RWPE2 (cell line): Measurements from ENCODE around the gene DNAJC6.

Source experiments
- ATAC-seq: fragments of 200-7000 bp; cut with Tn5 transposase; 3 replicates; pipeline ENCODE4 v1.9.1; 2021; ENCODE audit warnings: low read depth
- DNase-seq: peaks from one replicate; pipeline ENCODE4 v3.0.0-alpha.2; 2020; ENCODE audit warnings: low spot score
- H3K27ac ChIP-seq: fragments of 450-650 bp; 2 replicates; pipeline ENCODE4 v1.5.1; 2017; ENCODE audit warnings: mild to moderate bottlenecking; ENCODE audit not compliant: poor library complexity, severe bottlenecking
- H3K27me3 ChIP-seq: fragments of 250-450 bp; sonication (Bioruptor Pico); 2 replicates; pipeline ENCODE4 v1.5.1; 2021; ENCODE audit warnings: mild to moderate bottlenecking, moderate library complexity; ENCODE audit not compliant: insufficient read depth, poor library complexity, severe bottlenecking
- H3K36me3 ChIP-seq: fragments of 250-450 bp; sonication (Bioruptor Pico); 2 replicates; pipeline ENCODE4 v1.5.1; 2020; ENCODE audit warnings: low read depth, mild to moderate bottlenecking, moderate library complexity
- H3K4me1 ChIP-seq: fragments of 250-450 bp; sonication (Bioruptor Pico); 2 replicates; pipeline ENCODE4 v1.5.1; 2021; ENCODE audit warnings: mild to moderate bottlenecking, moderate library complexity; ENCODE audit not compliant: insufficient read depth, poor library complexity, severe bottlenecking
- H3K4me3 ChIP-seq: fragments of 250-450 bp; sonication (Bioruptor Pico); 2 replicates; pipeline ENCODE4 v1.5.1; 2021; ENCODE audit warnings: mild to moderate bottlenecking, moderate library complexity; ENCODE audit not compliant: severe bottlenecking
- H3K9me3 ChIP-seq: fragments of 250-450 bp; sonication (Bioruptor Pico); 2 replicates; pipeline ENCODE4 v1.5.1; 2021; ENCODE audit warnings: mild to moderate bottlenecking, moderate library complexity; ENCODE audit not compliant: severe bottlenecking
- TF ChIP-seq, protein P1 (sequence below): fragments of 450-650 bp; IDR thresholded peaks from one replicate; pipeline ENCODE4 v1.5.1; 2017; ENCODE audit warnings: mild to moderate bottlenecking, moderate library complexity; ENCODE audit not compliant: poor library complexity, severe bottlenecking

The DNAJC6 gene

DNA sequence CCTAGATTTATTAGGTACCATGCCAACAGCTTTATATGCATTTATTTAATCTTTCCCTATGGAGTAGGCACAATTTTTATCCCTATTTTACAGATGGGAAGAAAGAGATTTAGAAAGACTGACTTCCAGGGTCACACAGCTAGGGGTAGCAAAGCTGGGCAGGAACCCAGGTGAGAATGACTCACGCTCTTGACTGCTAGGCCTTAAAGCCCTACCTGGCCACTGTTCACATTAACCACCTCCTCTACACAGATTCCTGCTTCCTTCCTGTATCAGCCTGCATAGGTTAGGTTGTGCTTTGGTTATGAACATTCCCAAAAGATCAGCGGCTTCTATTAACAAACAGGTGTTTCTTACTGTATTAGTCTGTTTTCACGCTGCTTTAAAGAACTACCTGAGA, 53.2 kb downstream of the DNAJC6 start:
- H3K9me3 ChIP-seq = no peaks in the 10 kb centered on the region
- H3K4me3 ChIP-seq = no peak overlapping the region
- H3K27me3 ChIP-seq = no peaks in the 10 kb centered on the region
- DNase-seq = no peak
- H3K27ac ChIP-seq = no peak overlapping the region
- no peaks in the 10 kb centered on the region for H3K4me1 ChIP-seq
- H3K36me3 ChIP-seq = no peaks in the 10 kb centered on the region
- TF ChIP-seq, protein P1, sequence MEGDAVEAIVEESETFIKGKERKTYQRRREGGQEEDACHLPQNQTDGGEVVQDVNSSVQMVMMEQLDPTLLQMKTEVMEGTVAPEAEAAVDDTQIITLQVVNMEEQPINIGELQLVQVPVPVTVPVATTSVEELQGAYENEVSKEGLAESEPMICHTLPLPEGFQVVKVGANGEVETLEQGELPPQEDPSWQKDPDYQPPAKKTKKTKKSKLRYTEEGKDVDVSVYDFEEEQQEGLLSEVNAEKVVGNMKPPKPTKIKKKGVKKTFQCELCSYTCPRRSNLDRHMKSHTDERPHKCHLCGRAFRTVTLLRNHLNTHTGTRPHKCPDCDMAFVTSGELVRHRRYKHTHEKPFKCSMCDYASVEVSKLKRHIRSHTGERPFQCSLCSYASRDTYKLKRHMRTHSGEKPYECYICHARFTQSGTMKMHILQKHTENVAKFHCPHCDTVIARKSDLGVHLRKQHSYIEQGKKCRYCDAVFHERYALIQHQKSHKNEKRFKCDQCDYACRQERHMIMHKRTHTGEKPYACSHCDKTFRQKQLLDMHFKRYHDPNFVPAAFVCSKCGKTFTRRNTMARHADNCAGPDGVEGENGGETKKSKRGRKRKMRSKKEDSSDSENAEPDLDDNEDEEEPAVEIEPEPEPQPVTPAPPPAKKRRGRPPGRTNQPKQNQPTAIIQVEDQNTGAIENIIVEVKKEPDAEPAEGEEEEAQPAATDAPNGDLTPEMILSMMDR = no peak
- peak; percentile 80 for ATAC-seq

DNA sequence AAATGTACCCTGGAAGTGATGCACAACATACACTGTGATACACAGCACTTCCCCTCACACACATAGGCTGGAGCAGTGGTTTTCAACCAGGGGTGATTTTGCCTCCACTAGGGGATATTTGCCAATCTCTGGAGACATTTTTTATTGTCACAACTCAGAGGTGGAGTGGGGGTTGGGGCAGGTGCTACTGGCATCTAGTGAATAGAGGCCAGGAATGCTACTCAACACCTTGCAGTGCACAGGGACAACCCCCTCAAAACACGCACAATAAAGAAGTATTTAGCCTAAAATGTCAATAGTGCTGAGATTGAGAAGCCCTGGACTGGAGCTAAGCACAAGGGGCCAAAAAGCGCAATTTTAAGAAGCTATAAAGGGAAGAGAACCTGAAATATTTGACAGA, 54.1 kb downstream of the DNAJC6 start:
- no peak for ATAC-seq
- TF ChIP-seq, protein P1 = no peak
- Histone ChIP-seq H3K27me3 (no peaks in the 10 kb centered on the region), H3K27ac (no peak overlapping the region), H3K36me3 (no peaks in the 10 kb centered on the region), H3K9me3 (no peaks in the 10 kb centered on the region), H3K4me3 (no peak overlapping the region), H3K4me1 (no peaks in the 10 kb centered on the region)
- no peak for DNase-seq

GRCh38 chr1:65368403-65368802, 59.1 kb downstream of the DNAJC6 start:
- no peaks in the 10 kb centered on the region for H3K36me3 ChIP-seq
- no peak for DNase-seq
- no peaks in the 10 kb centered on the region for H3K4me1 ChIP-seq
- no peak overlapping the region for H3K4me3 ChIP-seq
- ATAC-seq = no peak
- no peaks in the 10 kb centered on the region for H3K27me3 ChIP-seq
- H3K27ac ChIP-seq = no peak overlapping the region
- H3K9me3 ChIP-seq = no peaks in the 10 kb centered on the region
- TF ChIP-seq, protein P1 = no peak

GRCh38 chr1:65371544-65371943, 62.2 kb downstream of the DNAJC6 start:
- H3K27me3 ChIP-seq = no peaks in the 10 kb centered on the region
- ATAC-seq = no peak
- H3K27ac ChIP-seq = no peak overlapping the region
- no peaks in the 10 kb centered on the region for H3K9me3 ChIP-seq
- H3K36me3 ChIP-seq = no peaks in the 10 kb centered on the region
- H3K4me1 ChIP-seq = no peaks in the 10 kb centered on the region
- no peak overlapping the region for H3K4me3 ChIP-seq
- DNase-seq = no peak
- TF ChIP-seq, protein P1 = no peak

DNA sequence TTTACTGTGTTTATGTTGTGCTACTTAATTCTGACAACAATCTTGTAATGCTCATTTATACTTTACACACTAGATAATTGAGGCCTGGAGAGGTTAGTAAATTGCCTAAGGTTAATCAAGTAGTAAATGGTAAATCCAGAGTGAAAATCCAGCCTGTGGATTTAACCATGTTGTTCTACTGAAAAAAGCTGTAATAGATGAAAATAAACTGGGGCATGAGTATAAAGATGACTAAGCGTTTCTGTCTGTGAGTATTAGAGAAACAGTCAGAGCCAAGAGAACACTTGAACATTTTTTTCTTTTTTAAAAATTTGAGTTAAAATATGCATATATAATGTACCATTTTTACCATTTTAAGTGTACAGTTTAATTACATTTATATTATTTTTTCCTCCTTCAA, 63.2 kb downstream of the DNAJC6 start:
- no peak overlapping the region for H3K4me3 ChIP-seq
- no peaks in the 10 kb centered on the region for H3K4me1 ChIP-seq
- no peak overlapping the region for H3K27ac ChIP-seq
- no peaks in the 10 kb centered on the region for H3K27me3 ChIP-seq
- TF ChIP-seq, protein P1 = no peak
- DNase-seq (no peak), ATAC-seq (no peak)
- H3K9me3 ChIP-seq = no peaks in the 10 kb centered on the region
- no peaks in the 10 kb centered on the region for H3K36me3 ChIP-seq
